HTR-8/SVneo (cell line): ENCODE data around the gene EPC1.

Source experiments
- DNase-seq: peaks from one replicate; pipeline ENCODE4 v3.0.0; 2011; ENCODE audit warnings: low spot score, mixed read lengths; ENCODE audit not compliant: insufficient read length
- FAIRE-seq: peaks from 2 replicates; lab custom pipeline; 2011; peaks lifted over from hg19 to GRCh38; lab: Jason Lieb, UNC

The EPC1 gene

DNA sequence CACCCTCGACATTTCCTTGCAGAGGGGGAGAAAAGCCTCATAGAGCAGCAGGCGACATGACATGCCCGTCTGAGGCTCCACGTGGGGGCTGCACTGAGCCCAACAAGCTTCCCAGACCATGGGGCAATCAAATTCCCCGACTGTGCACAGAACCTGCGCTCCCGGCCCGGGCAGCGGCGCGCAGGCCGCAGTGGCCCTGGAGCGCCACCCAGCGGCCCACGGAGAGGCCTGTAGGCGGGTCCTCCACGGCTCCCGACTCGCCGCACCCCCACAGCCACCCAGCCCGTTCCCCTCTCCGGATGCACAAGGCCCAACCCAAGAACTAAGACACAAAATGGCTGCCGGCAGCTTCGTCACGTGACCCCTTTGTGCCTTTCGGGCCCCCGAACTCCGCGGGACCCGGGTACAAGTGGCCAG lies 816 bp downstream of the EPC1 start:
- peak; percentile 97 for DNase-seq
- peak; percentile 90 for FAIRE-seq

DNA sequence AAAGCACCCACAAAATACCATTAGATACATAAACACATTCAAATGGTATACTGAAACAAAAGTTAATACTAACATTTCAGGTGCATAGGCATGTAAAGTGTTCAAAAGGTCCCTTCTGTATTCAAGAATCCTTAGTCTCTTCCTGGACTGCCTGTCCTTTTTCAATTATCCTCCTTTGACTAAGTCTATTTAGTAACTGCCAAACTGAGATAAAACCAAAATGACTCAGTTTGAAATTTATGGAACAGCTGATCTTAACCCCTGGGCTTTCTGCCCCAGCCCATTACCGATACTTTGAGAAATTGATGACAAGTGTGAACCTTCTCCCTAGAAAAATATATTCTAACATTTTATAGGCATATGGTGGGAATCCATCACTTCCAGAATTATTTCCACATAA lies 5.4 kb downstream of the EPC1 start:
- DNase-seq (no peak), FAIRE-seq (no peak)

- no peak for DNase-seq
- FAIRE-seq: no peak
Measured at GRCh38 chr10:32340596-32341180, 6.3 kb downstream of the EPC1 start.

- DNase-seq (no peak), FAIRE-seq (peak; percentile 20)
Measured at GRCh38 chr10:32338262-32338661, 8.7 kb downstream of the EPC1 start.

DNA sequence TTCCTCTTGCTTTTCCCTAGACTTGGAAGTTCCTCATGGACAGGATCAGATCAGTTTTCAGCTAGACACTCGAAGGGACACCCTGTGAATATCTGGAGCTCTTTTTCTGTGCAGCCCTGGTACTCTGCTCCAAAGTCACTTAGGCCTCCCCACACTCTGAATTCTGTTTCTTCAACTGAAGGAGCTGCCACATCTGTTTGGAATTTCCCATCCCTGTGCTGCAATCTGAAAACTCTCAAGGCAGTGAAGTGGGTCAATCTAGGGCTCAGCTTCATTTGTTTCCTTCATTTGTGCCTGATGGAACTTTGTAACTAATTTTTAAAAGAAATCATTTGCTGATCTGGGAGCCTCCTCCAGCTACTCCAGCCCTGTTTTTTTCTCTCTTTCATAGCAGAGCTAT lies 9.6 kb downstream of the EPC1 start:
- DNase-seq: no peak

GRCh38 chr10:32333849-32334248 lies 13.1 kb downstream of the EPC1 start:
- DNase-seq (no peak), FAIRE-seq (no peak)

More for the DNA sequence above, 9.6 kb downstream of the EPC1 start:
- no peak for FAIRE-seq

DNA sequence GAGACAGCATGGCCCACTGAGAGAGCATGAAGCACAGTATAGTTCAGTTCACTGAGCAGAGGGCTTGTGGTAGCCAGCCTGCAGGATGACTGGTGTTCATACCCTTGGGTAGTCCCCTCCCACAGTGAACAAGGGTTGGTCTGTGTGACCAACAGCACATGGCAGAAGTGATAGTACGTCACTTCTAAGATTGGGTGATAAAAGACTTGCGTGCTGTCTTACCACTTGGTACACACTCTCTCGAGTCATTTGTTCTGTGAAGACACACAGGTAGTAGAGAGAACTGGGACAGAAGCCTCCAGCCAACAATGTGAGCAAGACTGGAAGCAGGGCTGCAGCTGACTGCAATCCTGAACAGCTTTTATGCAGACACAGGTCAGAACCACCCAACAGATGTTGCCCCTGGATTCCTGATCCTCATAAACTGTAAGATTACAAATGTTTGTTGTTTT lies 14.6 kb downstream of the EPC1 start:
- no peak for FAIRE-seq

DNA sequence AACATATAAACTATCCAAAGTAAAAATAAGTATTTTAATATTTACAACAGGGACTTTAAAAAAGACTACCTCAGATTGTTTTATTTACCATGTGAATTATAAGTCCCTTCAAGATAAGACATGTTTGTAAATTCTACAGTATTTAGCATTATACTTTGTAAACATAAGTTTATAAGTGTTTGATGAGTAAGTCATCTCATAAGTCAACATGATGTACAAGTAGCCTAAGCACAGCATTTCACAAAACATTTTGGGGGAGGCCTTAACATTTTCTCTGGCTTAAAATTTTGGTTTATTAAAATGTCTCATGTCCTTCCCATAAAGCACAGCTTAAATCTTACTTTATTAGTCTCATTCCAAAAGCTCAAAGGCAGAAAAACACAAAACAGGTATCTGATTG lies 15.4 kb downstream of the EPC1 start:
- DNase-seq (no peak), FAIRE-seq (no peak)

More for the DNA sequence above, 14.6 kb downstream of the EPC1 start:
- no peak for DNase-seq

- DNase-seq: no peak
- FAIRE-seq: no peak
Measured at GRCh38 chr10:32330214-32330613, 16.7 kb downstream of the EPC1 start.

- DNase-seq (no peak), FAIRE-seq (no peak)
Measured at GRCh38 chr10:32329061-32329460, 17.9 kb downstream of the EPC1 start.

GRCh38 chr10:32328499-32328898 lies 18.5 kb downstream of the EPC1 start:
- FAIRE-seq: no peak
- no peak for DNase-seq

DNA sequence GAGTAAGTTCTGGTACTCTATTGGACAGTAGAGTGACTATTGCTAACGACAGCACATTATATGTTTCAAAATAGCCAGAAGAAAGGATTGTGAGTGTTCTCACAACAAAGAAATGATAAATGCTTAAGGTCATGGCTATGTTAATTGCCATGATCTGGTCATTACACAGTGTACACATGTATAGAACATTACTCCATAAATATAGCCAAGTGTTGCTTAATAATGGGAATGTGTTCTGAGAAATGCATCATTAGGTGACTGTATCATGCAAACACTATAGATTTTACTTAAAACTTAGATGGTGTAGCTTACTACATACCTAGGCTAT lies 19.6 kb downstream of the EPC1 start:
- DNase-seq: no peak
- FAIRE-seq: peak; percentile 23

DNA sequence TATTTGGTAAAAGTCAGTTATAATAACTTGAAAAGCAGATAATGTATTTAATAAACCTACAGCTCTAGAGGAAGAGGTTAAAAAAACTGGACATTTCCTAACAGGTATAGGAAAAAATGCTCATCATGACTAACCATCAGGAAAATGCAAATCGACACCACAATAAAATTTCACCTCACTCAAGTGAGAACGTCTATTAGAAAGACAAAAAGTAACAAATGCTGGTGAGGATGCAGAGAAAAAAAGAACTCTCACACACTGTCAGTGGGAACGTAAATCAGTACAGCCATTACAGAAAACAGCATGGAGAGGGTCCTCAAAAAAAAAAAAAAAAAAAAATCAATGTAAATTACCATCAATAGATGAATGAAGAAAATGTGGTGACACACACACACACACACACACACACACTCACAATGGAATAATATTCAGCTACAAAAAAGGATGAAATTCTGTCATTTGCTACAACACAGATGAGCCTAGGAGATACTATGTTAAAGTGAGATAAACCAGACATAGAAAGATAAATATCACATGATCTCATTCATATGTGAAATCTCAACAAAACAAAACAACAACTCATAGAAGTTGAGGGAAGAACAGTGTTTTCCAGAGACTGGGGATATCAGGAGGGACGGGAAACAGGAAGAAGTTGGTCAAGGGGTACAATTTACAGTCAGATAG lies 20.1 kb downstream of the EPC1 start:
- DNase-seq (no peak), FAIRE-seq (no peak)

- no peak for FAIRE-seq
Measured at GRCh38 chr10:32326119-32326518, 20.8 kb downstream of the EPC1 start.

GRCh38 chr10:32323051-32323450 lies 23.9 kb downstream of the EPC1 start:
- DNase-seq (no peak), FAIRE-seq (no peak)

More at GRCh38 chr10:32326119-32326518, 20.8 kb downstream of the EPC1 start:
- DNase-seq: no peak

GRCh38 chr10:32321016-32321631 lies 25.8 kb downstream of the EPC1 start:
- no peak for FAIRE-seq
- no peak for DNase-seq

DNA sequence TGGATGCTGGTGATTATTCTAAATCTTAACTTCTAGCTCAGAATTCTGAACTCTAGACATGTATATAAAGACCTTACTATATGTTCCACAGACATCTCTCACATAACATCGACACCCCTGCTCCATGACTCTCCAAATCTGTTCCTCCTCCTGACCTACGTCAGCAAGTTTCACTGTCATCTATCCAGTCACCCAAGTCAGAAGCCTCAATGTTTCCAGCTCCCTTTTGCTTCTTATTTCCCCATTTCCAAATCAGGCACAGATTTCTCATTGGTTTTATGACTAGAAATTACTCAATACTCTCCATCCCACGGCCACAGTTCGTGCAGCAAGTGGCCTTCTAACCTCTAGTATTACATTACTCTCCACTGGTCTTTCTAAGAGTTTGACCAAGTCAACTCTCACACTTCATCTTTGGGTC lies 28.5 kb downstream of the EPC1 start:
- FAIRE-seq (peak; percentile 77), DNase-seq (no peak)

DNA sequence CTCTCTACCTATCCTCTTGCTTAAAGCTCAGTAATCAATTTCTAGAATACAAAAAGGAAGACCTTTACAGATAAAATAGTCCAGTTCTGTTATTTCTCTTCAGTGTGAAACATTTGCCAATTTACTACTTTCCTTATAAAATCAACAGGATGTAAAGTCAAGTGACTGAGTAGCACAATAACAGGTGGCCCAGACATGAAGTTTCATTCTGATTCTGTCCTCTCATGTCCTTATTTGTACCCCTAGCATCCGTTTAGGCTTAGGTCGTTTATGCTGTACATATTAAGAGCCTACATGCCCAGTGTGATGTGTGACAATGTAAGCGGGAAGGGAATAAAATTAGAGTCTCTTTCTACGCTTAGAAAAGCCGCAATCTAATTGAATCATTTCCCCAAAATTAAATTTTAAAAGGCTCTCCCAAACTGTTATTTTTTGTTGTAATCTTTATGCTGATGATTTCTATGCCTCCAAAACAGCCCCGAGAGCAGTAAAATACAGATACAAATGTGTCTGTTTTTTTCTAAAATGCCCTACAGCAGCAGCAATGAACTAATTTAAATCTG lies 29.1 kb downstream of the EPC1 start:
- FAIRE-seq (no peak), DNase-seq (no peak)

- DNase-seq (no peak), FAIRE-seq (no peak)
Measured at GRCh38 chr10:32315424-32315823, 31.5 kb downstream of the EPC1 start.

DNA sequence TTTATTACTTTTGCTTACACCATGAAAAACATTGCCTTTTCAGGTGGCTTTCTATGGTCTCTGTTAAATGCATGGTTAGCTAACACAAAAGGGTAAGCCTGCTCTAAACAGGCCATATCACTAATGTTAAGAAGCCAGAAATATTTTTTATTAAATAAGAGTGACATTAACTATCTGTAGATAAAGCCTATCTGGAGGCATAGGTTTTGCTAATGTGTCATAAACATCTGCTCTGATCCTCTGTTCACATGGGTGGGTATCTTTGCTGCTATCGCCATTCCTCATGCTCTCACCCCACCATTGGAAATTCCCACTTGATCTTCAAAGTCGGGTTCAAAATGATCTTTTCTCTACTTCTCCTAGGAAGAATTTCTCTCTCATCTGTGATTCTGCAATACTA lies 32.4 kb downstream of the EPC1 start:
- FAIRE-seq: no peak
- DNase-seq: no peak

DNA sequence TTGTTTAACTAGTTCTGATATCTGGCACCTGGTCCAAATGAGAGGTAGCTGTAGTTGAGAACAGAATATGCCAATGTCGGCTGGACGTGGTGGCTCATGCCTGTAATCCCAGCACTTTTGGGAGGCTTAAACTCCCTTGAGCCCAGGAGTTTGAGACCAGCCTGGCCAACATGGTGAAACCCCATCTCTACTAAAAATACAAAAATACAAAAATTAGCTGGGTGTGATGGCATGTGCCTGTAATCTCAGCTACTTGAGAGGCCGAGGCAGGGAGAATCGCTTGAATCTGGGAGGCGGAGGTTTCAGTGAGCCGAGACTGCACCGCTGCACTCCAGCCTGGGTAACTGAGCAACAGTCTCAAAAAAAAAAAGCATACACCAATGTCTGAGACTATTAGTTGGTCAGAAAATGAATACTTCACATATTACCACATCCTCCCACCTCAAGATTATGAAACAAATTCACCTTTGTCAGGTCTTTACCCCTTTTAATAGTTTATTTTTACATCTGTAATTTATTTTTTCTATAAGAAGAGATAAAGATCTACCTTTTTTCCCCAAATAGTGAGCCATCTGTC lies 38.8 kb downstream of the EPC1 start:
- FAIRE-seq: no peak

More for the DNA sequence above, 38.8 kb downstream of the EPC1 start:
- DNase-seq: no peak
